Fibroblast of lung (primary cell): ENCODE measurements around the gene TDRD1.

Source experiments
- CTCF ChIP-seq, 2 donors: IDR thresholded peaks in 1 of 2; conservative IDR thresholded peaks in 1 of 2; 1 replicate in 1 of 2; 2 replicates in 1 of 2; pipeline ENCODE4 v1.5.1; 2011 to 2012; ENCODE audit warnings: low read length in 2 of 2, control low read depth in 1 of 2, inconsistent platforms in 1 of 2, low read depth in 1 of 2, mild to moderate bottlenecking in 1 of 2
- EZH2 ChIP-seq: IDR thresholded peaks from 2 replicates; pipeline ENCODE4 v1.5.1; 2012; ENCODE audit warnings: low read length, control low read depth, mild to moderate bottlenecking; ENCODE audit errors: missing control alignments

GRCh38 chr10:114281006-114281405, 101.9 kb downstream of the TDRD1 start:
- no peak for TF ChIP-seq CTCF (conservative IDR thresholded peaks at IDR 0.05 in 1 of 2, IDR thresholded peaks at IDR 0.05 in 1 of 2; ENCODE audit: low read depth in 1 of 2, low read length in 2 of 2)
- no peak for TF ChIP-seq EZH2
